Mesodermal cell (in vitro differentiated cells): ENCODE data around the gene SLC26A3.

Experiments
- H3K27ac ChIP-seq: 2 replicates; pipeline ENCODE4 v1.7.0; 2013; ENCODE audit warnings: mild to moderate bottlenecking, low read depth, low read length, moderate library complexity; ENCODE audit not compliant: severe bottlenecking
- H3K36me3 ChIP-seq: 2 replicates; pipeline ENCODE4 v1.7.1; 2013; ENCODE audit warnings: mild to moderate bottlenecking, low read length, moderate library complexity; ENCODE audit not compliant: control insufficient read depth, insufficient read depth
- H3K4me1 ChIP-seq: one replicate; pipeline ENCODE4 v1.7.1; 2013; ENCODE audit warnings: mild to moderate bottlenecking, low read length; ENCODE audit not compliant: insufficient read depth, control insufficient read depth, poor library complexity, severe bottlenecking
- H3K4me3 ChIP-seq: 2 replicates; pipeline ENCODE4 v1.7.0; 2013; ENCODE audit warnings: low read length, control low read depth, mild to moderate bottlenecking; ENCODE audit not compliant: insufficient read depth, poor library complexity, severe bottlenecking; ENCODE audit errors: extremely low read depth
- H3K9me3 ChIP-seq: 2 replicates; pipeline ENCODE4 v1.7.1; 2013; ENCODE audit warnings: mild to moderate bottlenecking, low read length, moderate library complexity; ENCODE audit not compliant: control insufficient read depth
- WGBS, 2 experiments: methylation state at CpG; one replicate each; pipeline ENCODE4 v1.1.5; 2013; ENCODE audit warnings: missing lambda C conversion rate in 2 of 2; ENCODE audit not compliant: insufficient coverage in 2 of 2; 5-methylcytosine and 5-hydroxymethylcytosine counted together

SLC26A3 gene

DNA sequence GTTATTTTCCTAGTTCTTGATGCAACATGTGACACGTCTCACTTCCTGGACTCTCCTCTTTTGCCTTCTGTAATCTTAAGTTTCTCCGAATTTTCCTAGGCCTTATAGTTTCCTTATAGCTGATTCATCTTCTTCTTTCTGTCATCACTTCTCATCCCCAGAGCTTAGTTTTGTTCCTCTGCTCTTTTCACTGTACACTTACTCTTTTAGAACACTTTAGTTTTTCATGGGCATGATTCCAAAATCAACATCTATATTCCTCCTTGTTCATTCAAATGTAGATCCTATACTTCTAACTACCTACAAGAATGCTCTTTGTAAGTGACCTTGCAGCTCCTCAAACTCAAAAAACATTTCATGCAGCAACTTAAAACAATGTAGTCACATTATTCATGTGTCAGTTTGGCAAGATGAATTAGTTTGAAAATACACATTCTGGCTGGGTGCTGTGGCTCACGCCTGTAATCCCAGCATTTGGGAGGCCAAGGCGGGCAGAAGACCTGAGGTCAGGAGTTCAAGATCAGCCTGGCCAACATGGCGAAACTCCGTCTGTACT, 13.1 kb upstream of the SLC26A3 start:
- 89 to 90% methylated on average over 6 of the region's 6 CpGs for WGBS, 2 experiments
- H3K9me3 ChIP-seq: no peaks in the 10 kb centered on the region
- no peak overlapping the region for H3K27ac ChIP-seq
- no peaks in the 10 kb centered on the region for H3K4me1 ChIP-seq
- H3K4me3 ChIP-seq: no peak overlapping the region
- H3K36me3 ChIP-seq: no peaks in the 10 kb centered on the region

- WGBS, 2 experiments: no CpG with 5 or more reads among the region's 4 CpGs
- H3K4me1 ChIP-seq: no peaks in the 10 kb centered on the region
- no peaks in the 10 kb centered on the region for H3K36me3 ChIP-seq
- no peaks in the 10 kb centered on the region for H3K9me3 ChIP-seq
- H3K4me3 ChIP-seq: no peak overlapping the region
- no peak overlapping the region for H3K27ac ChIP-seq
These were observed 12.3 kb upstream of the SLC26A3 start for GRCh38 chr7:107815254-107815882.

DNA sequence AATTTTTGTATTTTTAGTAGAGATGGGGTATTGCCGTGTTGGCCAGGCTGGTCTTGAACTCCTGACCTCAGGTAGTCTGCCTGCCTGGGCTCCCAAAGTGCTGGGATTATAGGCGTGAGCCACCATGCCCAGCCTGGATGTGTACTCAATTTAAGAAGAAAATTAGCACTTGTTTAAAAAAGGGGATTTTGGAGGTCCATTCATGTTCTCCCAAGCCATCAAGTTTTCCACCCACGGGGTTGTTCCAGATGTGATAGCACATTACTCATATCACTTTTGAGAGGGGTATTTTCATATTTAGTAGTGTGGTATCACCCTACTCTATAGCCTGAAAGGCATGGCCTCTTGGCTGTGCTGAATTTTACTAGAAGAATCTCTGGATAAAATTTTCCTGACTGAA, 10.5 kb upstream of the SLC26A3 start:
- WGBS, 2 experiments: 80 to 100% methylated on average over 1 to 2 of the region's 3 CpGs
- H3K4me1 ChIP-seq: no peaks in the 10 kb centered on the region
- no peaks in the 10 kb centered on the region for H3K36me3 ChIP-seq
- H3K9me3 ChIP-seq: no peaks in the 10 kb centered on the region
- H3K4me3 ChIP-seq: no peak overlapping the region
- no peak overlapping the region for H3K27ac ChIP-seq

GRCh38 chr7:107811934-107812333, 8.9 kb upstream of the SLC26A3 start:
- WGBS, 2 experiments: 77 to 93% methylated on average over 2 to 3 of the region's 5 CpGs

DNA sequence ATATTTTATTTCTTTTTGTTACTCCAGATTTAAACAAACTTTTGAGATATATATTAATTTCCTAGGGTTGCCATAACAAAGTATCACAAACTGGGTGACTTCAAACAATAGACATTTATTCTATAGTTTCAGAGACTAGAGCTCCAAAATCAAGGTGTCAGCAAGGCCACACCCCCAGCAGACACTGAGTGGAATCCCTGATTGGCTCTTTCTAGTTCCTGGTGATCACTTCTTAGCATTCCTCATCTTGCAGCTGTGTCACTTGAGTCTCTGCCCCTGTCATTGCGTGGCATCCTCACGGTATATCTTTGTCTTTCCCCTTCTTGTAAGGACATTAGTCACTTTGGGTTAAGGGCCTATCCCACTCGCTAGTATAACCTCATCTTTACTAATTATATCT, 7.6 kb upstream of the SLC26A3 start:
- Histone ChIP-seq H3K36me3 (no peaks in the 10 kb centered on the region), H3K4me1 (no peaks in the 10 kb centered on the region), H3K27ac (no peak overlapping the region), H3K9me3 (no peaks in the 10 kb centered on the region), H3K4me3 (no peak overlapping the region)
- WGBS, 2 experiments: 40 to 77% methylated on average over 1 to 2 of the region's 3 CpGs

More at GRCh38 chr7:107811934-107812333, 8.9 kb upstream of the SLC26A3 start:
- Histone ChIP-seq H3K4me3 (no peak overlapping the region), H3K4me1 (no peaks in the 10 kb centered on the region), H3K9me3 (no peaks in the 10 kb centered on the region), H3K27ac (no peak overlapping the region), H3K36me3 (no peaks in the 10 kb centered on the region)

DNA sequence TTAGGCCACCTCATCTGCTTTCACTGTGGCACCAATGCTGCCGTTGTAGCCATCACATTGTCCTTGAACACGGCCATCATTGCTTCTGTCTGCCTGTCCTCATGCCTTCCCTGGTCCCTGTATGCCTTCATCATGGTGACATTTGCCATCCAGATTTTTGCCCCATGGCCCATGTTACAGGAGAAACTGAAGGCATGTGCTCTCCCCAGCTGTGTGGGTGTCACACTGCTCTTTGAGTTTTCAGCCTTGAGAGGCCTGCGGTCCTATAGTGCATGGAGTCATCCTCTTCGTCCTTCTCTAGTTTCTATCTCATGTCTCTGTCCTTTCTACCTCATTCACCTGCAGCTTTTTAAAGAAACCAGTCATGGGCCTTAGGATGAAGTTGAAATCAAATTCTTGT, 6.2 kb upstream of the SLC26A3 start:
- H3K27ac ChIP-seq: no peak overlapping the region
- H3K36me3 ChIP-seq: no peaks in the 10 kb centered on the region
- H3K9me3 ChIP-seq: no peaks in the 10 kb centered on the region
- H3K4me3 ChIP-seq: no peak overlapping the region
- H3K4me1 ChIP-seq: no peaks in the 10 kb centered on the region
- 85 to 91% methylated on average over 4 of the region's 4 CpGs for WGBS, 2 experiments

- Histone ChIP-seq H3K4me3 (no peak overlapping the region), H3K36me3 (no peaks in the 10 kb centered on the region), H3K4me1 (no peaks in the 10 kb centered on the region), H3K9me3 (no peaks in the 10 kb centered on the region), H3K27ac (no peak overlapping the region)
- WGBS, 2 experiments: 75 to 85% methylated on average over 4 to 5 of the region's 6 CpGs
These were observed 3.3 kb downstream of the SLC26A3 start for GRCh38 chr7:107799647-107800264.

GRCh38 chr7:107792364-107792763, 10.7 kb downstream of the SLC26A3 start:
- H3K36me3 ChIP-seq: no peaks in the 10 kb centered on the region
- H3K4me3 ChIP-seq: no peak overlapping the region
- 95 to 100% methylated on average over 5 of the region's 6 CpGs for WGBS, 2 experiments

GRCh38 chr7:107789647-107790046, 13.4 kb downstream of the SLC26A3 start:
- H3K4me3 ChIP-seq: no peak overlapping the region
- no peak overlapping the region for H3K27ac ChIP-seq
- 76 to 94% methylated on average over 3 to 4 of the region's 6 CpGs for WGBS, 2 experiments
- no peaks in the 10 kb centered on the region for H3K36me3 ChIP-seq
- no peaks in the 10 kb centered on the region for H3K4me1 ChIP-seq
- no peaks in the 10 kb centered on the region for H3K9me3 ChIP-seq

More at GRCh38 chr7:107792364-107792763, 10.7 kb downstream of the SLC26A3 start:
- Histone ChIP-seq H3K27ac (no peak overlapping the region), H3K4me1 (no peaks in the 10 kb centered on the region), H3K9me3 (no peaks in the 10 kb centered on the region)

- Histone ChIP-seq H3K4me1 (no peaks in the 10 kb centered on the region), H3K27ac (no peak overlapping the region), H3K9me3 (no peaks in the 10 kb centered on the region), H3K36me3 (no peaks in the 10 kb centered on the region), H3K4me3 (no peak overlapping the region)
- no CpG with 5 or more reads among the region's 3 CpGs for WGBS, 2 experiments
These were observed 14.4 kb downstream of the SLC26A3 start for GRCh38 chr7:107788662-107789061.

DNA sequence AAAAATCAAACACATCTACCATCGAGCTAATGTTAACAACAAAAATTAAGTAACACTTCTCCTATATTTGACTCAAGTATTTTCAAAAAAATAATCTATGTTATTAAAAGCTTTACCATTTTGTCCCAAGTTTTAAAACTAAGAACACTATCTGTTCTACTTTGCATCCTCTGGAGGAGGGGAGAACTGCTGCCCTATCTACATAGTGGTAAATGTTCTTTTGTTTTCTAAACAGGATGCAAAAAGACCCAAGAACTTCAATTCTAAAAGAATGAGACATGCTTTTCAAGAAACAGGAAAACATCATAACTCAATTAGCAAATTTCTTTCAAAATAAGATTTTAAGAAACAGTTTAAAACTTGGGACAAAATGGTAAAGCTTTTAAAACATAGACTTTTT, 14.8 kb downstream of the SLC26A3 start:
- Histone ChIP-seq H3K27ac (no peak overlapping the region), H3K4me3 (no peak overlapping the region), H3K36me3 (no peaks in the 10 kb centered on the region), H3K4me1 (no peaks in the 10 kb centered on the region), H3K9me3 (no peaks in the 10 kb centered on the region)
- no CpG with 5 or more reads among the region's 1 CpG for WGBS, 2 experiments
